Upper lobe of right lung (tissue), 1 donor: ENCODE results near the gene ADAMTS2. TPM values are rescaled to one million over a fixed set of nuclear protein-coding genes. Genes with fewer than 3 reads are reported as not detected.
A peak's percentile ranks its signal among the peaks of the same experiment; 100 is the strongest.

Source experiments
- ATAC-seq: fragments of 200-7000 bp; cut with Tn5 transposase; one replicate; pipeline ENCODE4 v1.9.1; 2020; ENCODE audit warnings: mild to moderate bottlenecking, moderate library complexity
- DNase-seq: peaks from one replicate; pipeline ENCODE4 v3.0.0-alpha.2; 2020
- H3K27ac ChIP-seq: fragments of 200-600 bp; one replicate; pipeline ENCODE4 v1.8.0; 2022
- H3K27me3 ChIP-seq: fragments of 200-600 bp; one replicate; pipeline ENCODE4 v1.8.0; 2022; ENCODE audit warnings: mild to moderate bottlenecking
- H3K36me3 ChIP-seq: fragments of 200-600 bp; one replicate; pipeline ENCODE4 v1.8.0; 2022
- H3K4me1 ChIP-seq: fragments of 200-600 bp; one replicate; pipeline ENCODE4 v1.8.0; 2022
- H3K4me3 ChIP-seq: fragments of 200-600 bp; one replicate; pipeline ENCODE4 v1.8.0; 2022; ENCODE audit warnings: mild to moderate bottlenecking
- H3K9me3 ChIP-seq: fragments of 200-600 bp; one replicate; pipeline ENCODE4 v1.8.0; 2022
- intact Hi-C: fragments of 100-400 bp; cut with DNase I; formaldehyde crosslinking; loops from one replicate; pipeline ENCODE4 v1.11.0; 2022
- total RNA-seq: library from RNA; stranded (reverse); fragmentation: NEBNext Ultra II Directional; extraction: Animal tissue kit (Norgen Biotek cat#: 25700); gene quantifications from one replicate; pipeline ENCODE4 v1.2.1, GENCODE V29; 2021
- TF ChIP-seq, protein P1 (sequence below): fragments of 200-600 bp; IDR thresholded peaks from one replicate; pipeline ENCODE4 v1.8.0; 2022; ENCODE audit warnings: antibody characterized with exemption
- donor health status: DM: no; HTN: yes; CAD: no; lungs with severe emphysema.

The ADAMTS2 gene
- total RNA-seq, 1 donor from 2014 or later = 16.4 TPM

DNA sequence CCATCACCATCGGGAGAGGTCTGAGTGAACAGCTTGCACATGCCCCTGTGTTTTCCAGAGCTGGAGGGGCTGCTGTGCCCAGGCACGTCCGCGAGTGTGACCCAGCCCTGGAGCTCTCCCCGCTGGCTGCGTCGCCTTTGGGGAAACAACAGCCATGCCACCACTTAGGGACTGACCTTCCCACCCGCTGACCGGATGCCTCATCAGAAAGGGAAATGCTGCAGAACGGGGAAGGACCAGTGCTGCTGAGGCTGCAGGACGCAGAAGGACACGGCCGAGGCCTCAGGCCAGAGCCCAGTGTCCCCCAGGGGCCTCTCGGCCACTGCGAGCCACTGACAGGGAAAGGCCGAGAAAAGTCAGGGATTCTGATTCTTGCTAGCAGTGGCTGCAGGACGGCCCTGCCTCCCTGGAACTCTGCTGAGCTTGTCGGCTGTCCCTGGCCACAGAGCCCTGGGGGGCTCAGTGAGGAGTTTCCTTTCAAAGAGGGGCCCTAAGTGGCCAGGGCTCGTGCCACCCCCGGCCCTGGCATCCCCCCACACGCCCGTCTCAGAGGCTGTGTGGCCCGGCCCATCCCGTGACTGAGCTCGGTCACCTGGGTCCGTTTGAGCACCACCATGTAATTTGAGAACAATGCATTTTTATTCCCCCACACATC, 154.3 kb downstream of the ADAMTS2 start:
- no peaks in the 10 kb centered on the region for H3K36me3 ChIP-seq
- no peak overlapping the region for H3K27ac ChIP-seq
- no peak for ATAC-seq
- H3K4me1 ChIP-seq = no peaks in the 10 kb centered on the region
- DNase-seq = peak; percentile 56
- no peaks in the 10 kb centered on the region for H3K27me3 ChIP-seq
- intact Hi-C loops = no loop called here
- H3K4me3 ChIP-seq = no peak overlapping the region
- TF ChIP-seq, protein P1, sequence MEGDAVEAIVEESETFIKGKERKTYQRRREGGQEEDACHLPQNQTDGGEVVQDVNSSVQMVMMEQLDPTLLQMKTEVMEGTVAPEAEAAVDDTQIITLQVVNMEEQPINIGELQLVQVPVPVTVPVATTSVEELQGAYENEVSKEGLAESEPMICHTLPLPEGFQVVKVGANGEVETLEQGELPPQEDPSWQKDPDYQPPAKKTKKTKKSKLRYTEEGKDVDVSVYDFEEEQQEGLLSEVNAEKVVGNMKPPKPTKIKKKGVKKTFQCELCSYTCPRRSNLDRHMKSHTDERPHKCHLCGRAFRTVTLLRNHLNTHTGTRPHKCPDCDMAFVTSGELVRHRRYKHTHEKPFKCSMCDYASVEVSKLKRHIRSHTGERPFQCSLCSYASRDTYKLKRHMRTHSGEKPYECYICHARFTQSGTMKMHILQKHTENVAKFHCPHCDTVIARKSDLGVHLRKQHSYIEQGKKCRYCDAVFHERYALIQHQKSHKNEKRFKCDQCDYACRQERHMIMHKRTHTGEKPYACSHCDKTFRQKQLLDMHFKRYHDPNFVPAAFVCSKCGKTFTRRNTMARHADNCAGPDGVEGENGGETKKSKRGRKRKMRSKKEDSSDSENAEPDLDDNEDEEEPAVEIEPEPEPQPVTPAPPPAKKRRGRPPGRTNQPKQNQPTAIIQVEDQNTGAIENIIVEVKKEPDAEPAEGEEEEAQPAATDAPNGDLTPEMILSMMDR = no peak
- H3K9me3 ChIP-seq = no peaks in the 10 kb centered on the region

DNA sequence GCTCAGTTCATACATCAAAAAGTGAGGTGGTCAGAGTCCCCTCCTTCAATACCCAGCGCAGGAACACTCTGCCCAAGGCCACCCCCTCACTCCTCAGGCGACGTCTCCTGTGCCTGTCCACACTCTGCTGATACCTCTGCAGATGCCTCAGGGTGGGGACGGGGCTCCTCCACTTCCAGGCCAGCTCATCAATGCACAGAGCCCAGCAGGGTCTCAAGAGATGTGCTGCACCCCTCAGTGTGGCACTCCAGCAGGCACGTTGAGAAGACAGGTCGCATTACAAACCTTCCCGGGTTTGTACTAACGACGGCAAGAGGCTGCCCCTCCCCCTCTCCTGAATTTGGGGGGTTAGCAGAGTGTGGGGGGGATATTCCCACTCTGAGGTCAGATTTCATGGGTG, 156.6 kb downstream of the ADAMTS2 start:
- H3K27ac ChIP-seq = no peak overlapping the region
- no peaks in the 10 kb centered on the region for H3K27me3 ChIP-seq
- no peak for ATAC-seq
- TF ChIP-seq, protein P1 = no peak
- intact Hi-C loops = no loop called here
- H3K4me3 ChIP-seq = no peak overlapping the region
- no peaks in the 10 kb centered on the region for H3K9me3 ChIP-seq
- no peaks in the 10 kb centered on the region for H3K36me3 ChIP-seq
- no peak for DNase-seq
- no peaks in the 10 kb centered on the region for H3K4me1 ChIP-seq

DNA sequence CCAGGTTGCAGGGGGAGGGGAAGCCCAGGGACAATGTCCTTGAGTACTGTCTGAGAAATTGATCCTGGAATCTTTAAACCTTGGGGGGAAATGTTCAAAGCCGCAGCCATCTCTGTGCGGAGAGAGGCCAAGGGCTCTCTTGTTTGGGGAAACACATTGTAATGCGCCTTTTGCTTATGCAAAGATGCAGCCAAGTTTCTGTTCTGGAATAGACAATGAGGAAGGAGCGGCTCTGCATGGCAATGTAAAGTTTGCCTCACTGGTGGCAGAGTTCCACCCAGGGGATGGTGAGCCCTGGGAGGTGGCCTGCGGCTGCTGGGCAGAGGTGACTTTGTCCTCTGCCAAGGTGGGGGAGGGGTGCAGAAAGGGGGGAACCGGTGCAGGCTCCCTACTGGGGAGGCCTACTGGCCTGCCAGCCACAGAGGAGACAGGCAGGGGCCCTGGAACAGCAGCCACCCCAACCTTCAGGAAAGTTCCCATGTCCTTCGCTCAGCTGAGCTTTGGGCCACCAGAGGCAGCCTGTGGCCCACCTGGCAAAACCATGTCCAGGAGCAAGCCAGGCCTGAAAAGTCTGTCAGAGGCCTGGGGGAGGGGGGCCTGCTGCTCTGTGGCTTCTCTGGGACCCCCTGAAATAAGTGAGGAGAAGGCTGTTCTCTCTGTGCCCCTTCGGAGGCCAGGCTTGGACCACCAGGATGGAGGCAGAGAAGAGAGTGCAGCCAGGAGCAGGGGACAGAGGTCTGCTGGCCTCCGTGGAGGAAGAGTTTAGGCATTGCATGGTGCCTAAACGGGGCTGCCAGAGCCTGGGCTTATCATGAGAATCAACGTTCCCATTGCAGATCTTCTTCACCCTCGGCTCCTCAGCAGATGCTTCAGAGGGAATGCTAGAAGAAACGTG, 157.3 kb downstream of the ADAMTS2 start:
- DNase-seq (no peak), ATAC-seq (no peak)
- intact Hi-C loops = no loop called here
- no peaks in the 10 kb centered on the region for H3K4me1 ChIP-seq
- no peak overlapping the region for H3K4me3 ChIP-seq
- no peak overlapping the region for H3K27ac ChIP-seq
- no peaks in the 10 kb centered on the region for H3K27me3 ChIP-seq
- H3K36me3 ChIP-seq = no peaks in the 10 kb centered on the region
- TF ChIP-seq, protein P1 = no peak
- H3K9me3 ChIP-seq = no peaks in the 10 kb centered on the region

DNA sequence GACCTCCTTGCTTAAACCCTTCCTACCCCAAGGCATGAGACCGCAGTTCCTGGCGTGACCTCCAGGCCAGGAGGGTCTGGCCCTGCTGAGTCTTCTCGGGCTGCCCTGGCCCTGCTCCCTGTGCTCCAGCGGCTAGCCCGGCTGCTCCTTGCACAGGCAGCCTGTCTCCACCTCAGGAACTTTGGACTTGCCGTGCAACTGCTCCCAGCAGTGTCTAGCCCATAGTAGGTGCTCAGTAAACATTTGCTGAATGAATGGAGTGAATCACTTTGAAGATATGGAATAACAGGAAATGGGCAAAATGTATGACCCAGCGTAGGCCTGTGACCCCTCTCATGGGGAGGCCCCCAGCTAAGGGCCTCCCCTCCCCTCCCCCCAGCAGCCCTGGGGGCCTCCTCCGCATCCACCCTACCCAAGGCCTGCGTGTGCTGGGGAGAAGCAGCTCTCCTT, 158.0 kb downstream of the ADAMTS2 start:
- Histone ChIP-seq H3K36me3 (no peaks in the 10 kb centered on the region), H3K27ac (no peak overlapping the region), H3K4me1 (no peaks in the 10 kb centered on the region), H3K27me3 (no peaks in the 10 kb centered on the region), H3K4me3 (no peak overlapping the region), H3K9me3 (no peaks in the 10 kb centered on the region)
- TF ChIP-seq, protein P1 = no peak
- no peak for ATAC-seq
- no peak for DNase-seq
- intact Hi-C loops = no loop called here

DNA sequence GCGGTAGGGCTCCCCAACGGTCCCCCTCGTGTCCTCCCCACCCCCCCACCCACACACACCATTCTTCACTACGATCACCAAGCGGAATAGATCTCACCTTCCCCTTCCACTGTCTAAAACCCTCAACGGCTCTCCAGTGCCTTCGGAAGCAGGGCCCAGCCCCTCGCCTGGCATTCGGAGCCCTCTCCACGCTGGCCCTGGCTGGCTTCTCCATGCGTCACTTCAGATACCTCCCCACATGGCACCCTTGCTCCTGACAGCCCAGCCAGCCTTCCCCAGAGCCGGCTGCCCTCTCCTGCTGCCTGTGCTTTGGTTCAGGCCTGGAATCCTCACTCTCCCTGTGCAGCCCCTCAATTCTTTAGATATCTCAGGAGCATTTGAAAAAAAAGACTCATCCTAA, 158.5 kb downstream of the ADAMTS2 start:
- ATAC-seq (no peak), DNase-seq (no peak)
- Histone ChIP-seq H3K9me3 (no peaks in the 10 kb centered on the region), H3K4me3 (no peak overlapping the region), H3K36me3 (no peaks in the 10 kb centered on the region), H3K4me1 (no peaks in the 10 kb centered on the region), H3K27ac (no peak overlapping the region), H3K27me3 (no peaks in the 10 kb centered on the region)
- intact Hi-C loops = no loop called here
- TF ChIP-seq, protein P1 = no peak
